ENCODE results near the gene CLDN22. TPM values are rescaled to one million over a fixed set of nuclear protein-coding genes. Genes with fewer than 3 reads are reported as not detected.
A peak's percentile ranks its signal among the peaks of the same experiment; 100 is the strongest.

CLDN22 gene
- total RNA-seq, 6 donors from 2014 or later: 1.8 TPM; not detected in 5

DNA sequence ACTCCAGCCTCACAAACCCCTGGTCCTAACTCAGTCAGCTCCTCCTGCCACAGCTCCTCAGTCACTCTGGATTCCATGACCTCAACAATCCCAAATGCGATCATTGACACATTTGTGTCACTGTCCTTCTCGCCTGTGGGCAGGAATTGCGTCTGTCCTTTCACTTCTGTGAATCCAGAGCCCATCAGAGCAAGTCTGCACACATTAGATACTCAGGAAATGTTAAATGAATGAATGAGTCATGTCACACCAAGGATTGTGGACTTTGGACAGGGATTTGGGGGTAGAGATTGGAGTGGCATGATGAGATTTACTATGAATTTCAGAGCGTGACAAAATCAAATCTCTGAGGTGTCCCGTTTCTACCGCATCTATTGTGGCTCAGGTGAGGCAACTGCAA, 13.9 kb upstream of the CLDN22 start:
- Histone ChIP-seq H3K4me1 (peaks cover 0 to 7% (median 1%) of the 10 kb centered on the region in 4 donors), H3K27ac (no peak overlapping the region), H3K36me3 (no peaks in the 10 kb centered on the region), H3K4me3 (no peak overlapping the region), H3K27me3 (no peaks in the 10 kb centered on the region), H3K9me3 (no peaks in the 10 kb centered on the region)
- 86 to 88% methylated on average over 6 of the region's 6 CpGs for WGBS, 2 donors
- ATAC-seq (ENCODE audit: low FRiP score in 2 of 2): no peak
- DNase-seq: no peak
- TF ChIP-seq, protein P1, sequence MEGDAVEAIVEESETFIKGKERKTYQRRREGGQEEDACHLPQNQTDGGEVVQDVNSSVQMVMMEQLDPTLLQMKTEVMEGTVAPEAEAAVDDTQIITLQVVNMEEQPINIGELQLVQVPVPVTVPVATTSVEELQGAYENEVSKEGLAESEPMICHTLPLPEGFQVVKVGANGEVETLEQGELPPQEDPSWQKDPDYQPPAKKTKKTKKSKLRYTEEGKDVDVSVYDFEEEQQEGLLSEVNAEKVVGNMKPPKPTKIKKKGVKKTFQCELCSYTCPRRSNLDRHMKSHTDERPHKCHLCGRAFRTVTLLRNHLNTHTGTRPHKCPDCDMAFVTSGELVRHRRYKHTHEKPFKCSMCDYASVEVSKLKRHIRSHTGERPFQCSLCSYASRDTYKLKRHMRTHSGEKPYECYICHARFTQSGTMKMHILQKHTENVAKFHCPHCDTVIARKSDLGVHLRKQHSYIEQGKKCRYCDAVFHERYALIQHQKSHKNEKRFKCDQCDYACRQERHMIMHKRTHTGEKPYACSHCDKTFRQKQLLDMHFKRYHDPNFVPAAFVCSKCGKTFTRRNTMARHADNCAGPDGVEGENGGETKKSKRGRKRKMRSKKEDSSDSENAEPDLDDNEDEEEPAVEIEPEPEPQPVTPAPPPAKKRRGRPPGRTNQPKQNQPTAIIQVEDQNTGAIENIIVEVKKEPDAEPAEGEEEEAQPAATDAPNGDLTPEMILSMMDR (IDR thresholded peaks at IDR 0.05): no peak
- TF ChIP-seq POLR2AphosphoS5 (IDR thresholded peaks at IDR 0.05): no peak
- TF ChIP-seq POLR2A (IDR thresholded peaks at IDR 0.05): no peak
- no peak for TF ChIP-seq EP300 (IDR thresholded peaks at IDR 0.05)

DNA sequence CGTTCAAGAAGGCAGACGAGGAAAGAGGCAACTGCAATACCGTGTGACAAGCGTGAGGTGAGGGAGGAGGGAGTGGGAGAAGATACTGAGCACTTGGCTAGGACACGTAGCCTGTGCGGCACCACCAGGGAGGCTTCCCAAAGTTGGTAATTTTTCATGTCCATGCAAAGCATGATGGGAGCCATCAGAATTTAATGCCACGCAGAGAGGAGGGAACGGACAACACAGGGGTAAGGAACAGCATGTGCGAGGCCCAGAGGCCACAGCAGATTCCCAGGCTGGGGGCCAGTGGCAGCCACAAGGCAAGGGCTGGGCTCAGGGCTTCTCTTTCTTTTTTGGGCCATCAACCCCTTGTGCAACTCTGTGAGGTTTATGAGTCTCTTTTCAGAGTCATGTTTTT, 13.1 kb upstream of the CLDN22 start:
- no peak for ATAC-seq (ENCODE audit: low FRiP score in 2 of 2)
- WGBS, 2 donors: 93 to 94% methylated on average over 9 of the region's 9 CpGs
- no peaks in the 10 kb centered on the region for H3K9me3 ChIP-seq
- H3K36me3 ChIP-seq: no peaks in the 10 kb centered on the region
- DNase-seq: no peak
- no peaks in the 10 kb centered on the region for H3K27me3 ChIP-seq
- H3K4me1 ChIP-seq: peaks cover 0 to 7% (median 1%) of the 10 kb centered on the region in 4 donors
- H3K27ac ChIP-seq: no peak overlapping the region
- H3K4me3 ChIP-seq: no peak overlapping the region
- TF ChIP-seq POLR2A (IDR thresholded peaks at IDR 0.05) (no peak), EP300 (IDR thresholded peaks at IDR 0.05) (no peak), POLR2AphosphoS5 (IDR thresholded peaks at IDR 0.05) (no peak)
- TF ChIP-seq, protein P1 (IDR thresholded peaks at IDR 0.05): no peak

DNA sequence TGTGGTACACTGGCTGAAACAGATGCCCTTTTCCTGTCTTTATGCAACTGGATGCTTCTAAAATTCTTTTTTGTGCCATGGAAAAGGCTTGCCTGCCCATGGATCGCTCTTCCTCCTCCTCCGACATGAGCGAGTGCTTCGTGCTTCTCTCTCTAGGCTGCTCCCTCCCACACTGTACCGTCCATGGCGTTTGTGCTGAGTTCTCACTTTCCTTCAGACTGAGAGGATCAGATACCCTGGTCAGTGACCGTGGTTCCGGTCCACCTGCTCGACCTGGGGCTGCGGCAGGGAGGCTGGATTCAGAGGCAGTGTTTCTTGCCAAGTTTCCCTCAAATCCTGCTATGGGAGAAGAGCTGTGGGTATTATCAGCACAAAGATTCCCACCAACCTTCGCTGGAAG, 12.4 kb upstream of the CLDN22 start:
- Histone ChIP-seq H3K36me3 (no peaks in the 10 kb centered on the region), H3K27ac (no peak overlapping the region), H3K4me1 (peaks cover 0 to 7% (median 1%) of the 10 kb centered on the region in 4 donors), H3K9me3 (no peaks in the 10 kb centered on the region), H3K27me3 (no peaks in the 10 kb centered on the region), H3K4me3 (no peak overlapping the region)
- no peak for ATAC-seq (ENCODE audit: low FRiP score in 2 of 2)
- WGBS, 2 donors: 82 to 93% methylated on average over 11 of the region's 11 CpGs
- DNase-seq: no peak
- TF ChIP-seq POLR2A (IDR thresholded peaks at IDR 0.05) (no peak), POLR2AphosphoS5 (IDR thresholded peaks at IDR 0.05) (no peak), EP300 (IDR thresholded peaks at IDR 0.05) (no peak)
- TF ChIP-seq, protein P1 (IDR thresholded peaks at IDR 0.05): no peak

DNA sequence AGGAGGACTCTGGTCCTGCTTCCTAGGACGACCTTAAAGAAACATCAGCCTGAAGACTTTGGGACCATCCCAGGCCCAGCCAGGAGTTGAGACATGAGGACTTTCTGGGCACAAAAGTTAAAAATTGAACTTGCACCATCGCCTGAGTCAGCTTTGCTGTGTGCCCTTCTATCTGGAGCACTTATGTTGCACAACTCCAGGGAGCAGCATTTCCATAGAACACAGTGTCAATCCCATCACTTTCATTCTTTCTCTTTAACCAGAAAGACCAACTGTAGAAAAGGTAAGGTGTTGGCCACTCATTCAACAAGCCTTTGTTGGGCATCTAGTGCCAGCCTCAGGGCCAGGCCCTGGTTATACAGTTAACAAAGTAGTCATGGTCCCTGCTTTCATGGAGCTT, 10.8 kb upstream of the CLDN22 start:
- ATAC-seq (ENCODE audit: low FRiP score in 2 of 2) (no peak), DNase-seq (no peak)
- TF ChIP-seq, protein P1 (IDR thresholded peaks at IDR 0.05): no peak
- no peak for TF ChIP-seq POLR2AphosphoS5 (IDR thresholded peaks at IDR 0.05)
- no peak for TF ChIP-seq POLR2A (IDR thresholded peaks at IDR 0.05)
- Histone ChIP-seq H3K4me1 (peaks cover 0 to 5% (median 1%) of the 10 kb centered on the region in 4 donors), H3K4me3 (no peak overlapping the region), H3K27me3 (no peaks in the 10 kb centered on the region), H3K36me3 (no peaks in the 10 kb centered on the region), H3K9me3 (no peaks in the 10 kb centered on the region), H3K27ac (no peak overlapping the region)
- 92 to 94% methylated on average over 2 of the region's 2 CpGs for WGBS, 2 donors

DNA sequence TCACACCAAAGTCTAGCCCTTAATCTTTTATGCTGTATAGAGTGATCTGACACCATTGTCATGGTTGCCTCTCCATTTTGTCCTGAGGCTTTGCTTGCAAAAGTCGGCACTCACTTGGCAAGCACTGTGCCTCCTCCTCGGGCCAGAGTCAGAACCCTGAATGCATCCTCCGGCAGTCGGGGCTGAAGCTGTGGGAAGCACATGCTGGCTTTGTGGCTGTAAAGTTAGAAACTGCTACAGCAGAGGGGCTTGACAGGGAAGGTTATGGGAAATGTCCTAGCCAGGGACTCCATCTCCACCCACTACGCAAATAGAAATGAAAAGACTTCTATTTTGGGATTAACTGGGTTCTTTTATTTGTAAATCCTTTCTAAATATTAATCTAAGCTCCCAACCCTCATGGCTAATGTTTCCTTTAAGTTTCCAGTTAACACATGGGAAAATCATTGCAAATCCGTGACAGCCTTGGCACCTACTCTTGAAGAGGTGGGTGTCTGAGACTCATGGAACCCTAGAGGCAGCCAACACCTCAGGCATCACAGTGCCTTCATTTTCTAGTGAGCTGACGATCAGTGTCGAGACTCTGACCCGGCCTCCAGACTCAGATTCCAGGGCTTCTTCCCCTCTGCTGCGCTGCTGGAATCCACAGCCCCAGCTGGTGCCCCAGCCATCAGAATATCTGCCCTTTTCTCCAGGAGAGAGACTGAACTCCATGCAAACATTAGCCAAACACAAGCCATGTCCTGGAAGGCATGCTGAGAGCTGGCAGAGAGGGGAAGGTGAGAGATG, 10.1 kb upstream of the CLDN22 start:
- H3K9me3 ChIP-seq: no peaks in the 10 kb centered on the region
- no peak overlapping the region for H3K27ac ChIP-seq
- no peak overlapping the region for H3K4me3 ChIP-seq
- no peak for TF ChIP-seq POLR2AphosphoS5 (IDR thresholded peaks at IDR 0.05)
- no peak for TF ChIP-seq POLR2A (IDR thresholded peaks at IDR 0.05)
- TF ChIP-seq, protein P1 (IDR thresholded peaks at IDR 0.05): no peak
- no peak for TF ChIP-seq EP300 (IDR thresholded peaks at IDR 0.05)
- ATAC-seq (ENCODE audit: low FRiP score in 2 of 2) (peak in 1 of 2 donors; percentile 12), DNase-seq (no peak)
- WGBS, 2 donors: 69 to 86% methylated on average over 9 to 10 of the region's 10 CpGs
- H3K27me3 ChIP-seq: no peaks in the 10 kb centered on the region
- no peaks in the 10 kb centered on the region for H3K4me1 ChIP-seq
- H3K36me3 ChIP-seq: no peaks in the 10 kb centered on the region

Measured in upper lobe of left lung (tissue), 6 donors.